Prostate gland (tissue), 2 donors: ENCODE measurements around the gene INSM1. TPM values are rescaled to one million over a fixed set of nuclear protein-coding genes. Genes with fewer than 3 reads are reported as not detected.

Experiments
- DNase-seq: peaks from one replicate; pipeline ENCODE4 v3.0.0-alpha.2; 2019; ENCODE audit warnings: low spot score
- H3K27ac ChIP-seq, 2 donors: fragments of 200-600 bp; sonication (generic); 2 replicates each; pipeline ENCODE4 v1.5.1; 2017 to 2019
- H3K27me3 ChIP-seq: fragments of 200-600 bp; sonication (generic); replicated peaks from 2 replicates; pipeline ENCODE4 v1.5.1; 2019; ENCODE audit not compliant: insufficient read depth
- H3K36me3 ChIP-seq, 2 donors: fragments of 200-600 bp; sonication (generic); 1 replicate in 1 of 2; 2 replicates in 1 of 2; pipeline versions ENCODE4 v1.5.1 to v1.8.1; 2017 to 2019
- H3K4me1 ChIP-seq: fragments of 200-600 bp; sonication (generic); replicated peaks from 2 replicates; pipeline ENCODE4 v1.5.1; 2019
- H3K4me3 ChIP-seq, 2 donors: fragments of 200-600 bp; sonication (generic); 2 replicates each; pipeline ENCODE4 v1.5.1; 2017 to 2019
- H3K9me3 ChIP-seq: fragments of 200-600 bp; sonication (generic); 2 replicates; pipeline ENCODE4 v1.5.1; 2017
- POLR2A ChIP-seq: fragments of 450-650 bp; IDR thresholded peaks from one replicate; pipeline ENCODE4 v1.6.1; 2016; ENCODE audit warnings: antibody characterized with exemption, mild to moderate bottlenecking
- POLR2AphosphoS5 ChIP-seq: sonication (generic); formaldehyde crosslinking; IDR thresholded peaks from one replicate; pipeline ENCODE4 v1.6.1; 2017; ENCODE audit warnings: antibody characterized with exemption
- WGBS: methylation state at CpG from one replicate; pipeline ENCODE4 v1.1.5; 2018; 5-methylcytosine and 5-hydroxymethylcytosine counted together
- intact Hi-C: fragments of 100-400 bp; cut with DNase I; formaldehyde crosslinking; loops from one replicate; pipeline ENCODE4 v1.14.2; 2022
- total RNA-seq, 2 donors: library from RNA; depleted of rRNA; stranded (reverse); fragments of >200 nt; gene quantifications; one replicate each; pipeline ENCODE4 v1.1.0, GENCODE V29; 2016
- TF ChIP-seq, protein P1 (sequence below), 4 experiments: fragments of 200-600 bp in 2 of 4; fragments of 450-650 bp in 2 of 4; sonication (generic) in 2 of 4; IDR thresholded peaks; 1 replicate in 3 of 4; 2 replicates in 1 of 4; pipeline ENCODE4 v1.5.1; 2016 to 2019; ENCODE audit warnings: antibody characterized with exemption in 4 of 4, mild to moderate bottlenecking in 2 of 4, moderate library complexity in 2 of 4

Gene INSM1, protein sequence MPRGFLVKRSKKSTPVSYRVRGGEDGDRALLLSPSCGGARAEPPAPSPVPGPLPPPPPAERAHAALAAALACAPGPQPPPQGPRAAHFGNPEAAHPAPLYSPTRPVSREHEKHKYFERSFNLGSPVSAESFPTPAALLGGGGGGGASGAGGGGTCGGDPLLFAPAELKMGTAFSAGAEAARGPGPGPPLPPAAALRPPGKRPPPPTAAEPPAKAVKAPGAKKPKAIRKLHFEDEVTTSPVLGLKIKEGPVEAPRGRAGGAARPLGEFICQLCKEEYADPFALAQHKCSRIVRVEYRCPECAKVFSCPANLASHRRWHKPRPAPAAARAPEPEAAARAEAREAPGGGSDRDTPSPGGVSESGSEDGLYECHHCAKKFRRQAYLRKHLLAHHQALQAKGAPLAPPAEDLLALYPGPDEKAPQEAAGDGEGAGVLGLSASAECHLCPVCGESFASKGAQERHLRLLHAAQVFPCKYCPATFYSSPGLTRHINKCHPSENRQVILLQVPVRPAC
- total RNA-seq = 1 to 10 TPM in 1 of 2 donors, under 1 TPM in 1; 0.82 to 1.5 TPM

DNA sequence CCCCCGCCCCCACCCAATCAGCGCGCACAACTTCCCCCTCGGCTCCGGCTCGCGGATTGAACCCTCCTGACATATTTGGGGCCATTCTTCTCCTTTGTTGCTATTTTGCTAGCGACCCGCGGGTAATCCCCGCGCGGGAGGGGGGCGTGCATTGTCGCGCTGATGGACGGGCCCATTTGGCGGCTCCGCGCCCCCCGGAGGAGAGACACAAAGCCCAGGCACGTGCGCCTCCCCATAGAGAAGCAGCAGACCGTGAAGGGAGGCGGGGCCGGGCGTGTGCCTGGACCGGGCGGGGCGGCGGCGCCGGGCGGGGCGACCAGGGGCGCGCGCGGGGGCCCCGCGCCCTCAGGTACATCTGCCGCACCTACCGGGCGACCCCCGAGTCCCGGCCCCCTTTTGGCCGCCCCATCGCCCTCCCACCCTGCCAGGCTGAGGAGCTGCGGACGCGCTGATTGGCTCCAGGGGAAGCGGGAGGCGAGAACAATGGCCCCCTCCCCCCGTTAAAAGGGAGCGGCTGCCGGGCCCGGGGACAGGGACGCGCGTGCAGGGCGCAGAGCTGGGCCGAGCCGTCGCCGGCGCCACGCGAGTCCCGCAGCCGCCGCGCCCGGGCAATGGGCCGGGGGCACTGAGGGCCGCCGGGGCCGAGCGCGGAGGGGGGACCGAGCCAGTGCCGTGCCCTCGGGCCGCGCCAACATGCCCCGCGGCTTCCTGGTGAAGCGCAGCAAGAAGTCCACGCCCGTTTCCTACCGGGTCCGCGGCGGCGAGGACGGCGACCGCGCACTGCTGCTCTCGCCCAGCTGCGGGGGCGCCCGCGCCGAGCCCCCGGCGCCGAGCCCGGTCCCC, at the start of gene INSM1:
Gene INSM1 (plus strand): TSS at position 530 of the 843 bp plus-strand sequence. CDS start 164 bp downstream, at position 694.
- Histone ChIP-seq H3K4me3 (peak within 1 kb of the TSS; percentile 8 to 21), H3K4me1 (peaks cover 10% of the 10 kb centered on the region), H3K27ac (no peak within 1 kb of the TSS), H3K9me3 (no peaks in the 10 kb centered on the region), H3K27me3 (peaks cover 62% of the 10 kb centered on the region), H3K36me3 (no peaks in the 10 kb centered on the region)
- intact Hi-C loops = no loop called here
- TF ChIP-seq, protein P1, sequence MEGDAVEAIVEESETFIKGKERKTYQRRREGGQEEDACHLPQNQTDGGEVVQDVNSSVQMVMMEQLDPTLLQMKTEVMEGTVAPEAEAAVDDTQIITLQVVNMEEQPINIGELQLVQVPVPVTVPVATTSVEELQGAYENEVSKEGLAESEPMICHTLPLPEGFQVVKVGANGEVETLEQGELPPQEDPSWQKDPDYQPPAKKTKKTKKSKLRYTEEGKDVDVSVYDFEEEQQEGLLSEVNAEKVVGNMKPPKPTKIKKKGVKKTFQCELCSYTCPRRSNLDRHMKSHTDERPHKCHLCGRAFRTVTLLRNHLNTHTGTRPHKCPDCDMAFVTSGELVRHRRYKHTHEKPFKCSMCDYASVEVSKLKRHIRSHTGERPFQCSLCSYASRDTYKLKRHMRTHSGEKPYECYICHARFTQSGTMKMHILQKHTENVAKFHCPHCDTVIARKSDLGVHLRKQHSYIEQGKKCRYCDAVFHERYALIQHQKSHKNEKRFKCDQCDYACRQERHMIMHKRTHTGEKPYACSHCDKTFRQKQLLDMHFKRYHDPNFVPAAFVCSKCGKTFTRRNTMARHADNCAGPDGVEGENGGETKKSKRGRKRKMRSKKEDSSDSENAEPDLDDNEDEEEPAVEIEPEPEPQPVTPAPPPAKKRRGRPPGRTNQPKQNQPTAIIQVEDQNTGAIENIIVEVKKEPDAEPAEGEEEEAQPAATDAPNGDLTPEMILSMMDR (IDR thresholded peaks at IDR 0.05) = no peak
- TF ChIP-seq POLR2A (no peak), POLR2AphosphoS5 (no peak)
- WGBS = 1% methylated on average over 35 of the region's 108 CpGs
- no peak for DNase-seq

DNA sequence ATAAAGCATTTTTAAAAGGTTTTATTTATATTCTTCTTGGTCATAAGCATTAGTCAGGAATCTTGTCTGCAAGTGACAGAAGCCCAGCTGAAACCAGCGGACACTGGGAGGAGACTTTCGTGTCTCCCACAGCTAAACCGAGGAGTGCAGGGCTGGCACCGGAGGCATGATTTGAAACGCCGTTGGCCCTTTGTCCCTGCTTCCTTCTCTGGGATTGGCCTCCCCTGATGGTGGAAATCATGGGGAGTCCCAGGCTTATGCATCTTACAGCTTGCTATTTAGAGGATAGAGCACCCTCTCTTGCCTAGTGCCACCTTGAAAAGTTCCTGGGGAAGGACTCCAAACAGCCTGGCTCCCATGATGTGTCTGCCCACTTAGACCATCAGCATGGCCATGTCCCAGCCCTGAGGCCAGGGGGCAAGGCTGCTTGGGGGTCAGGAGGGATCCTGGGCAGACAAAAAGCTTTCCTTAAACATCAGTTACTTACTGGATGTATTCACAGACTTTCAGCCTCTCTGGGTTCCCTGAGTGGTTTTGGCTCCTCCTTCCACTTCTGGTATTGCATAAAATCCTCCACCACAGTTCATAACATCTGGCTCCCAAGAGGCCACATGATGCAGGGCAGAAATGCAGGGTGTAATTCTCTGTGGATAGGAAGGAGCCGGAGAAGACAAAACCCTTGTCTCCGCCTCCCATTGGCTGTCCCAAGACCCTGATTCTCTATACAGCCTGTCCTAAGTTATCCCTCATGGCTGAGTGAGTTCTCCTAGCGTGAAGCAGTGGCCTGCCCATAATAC, 49.3 kb upstream of the INSM1 start:
- intact Hi-C loops = no loop called here
- H3K27ac ChIP-seq = no peak overlapping the region
- DNase-seq = no peak
- TF ChIP-seq, protein P1 (IDR thresholded peaks at IDR 0.05) = no peak
- no peaks in the 10 kb centered on the region for H3K27me3 ChIP-seq
- H3K9me3 ChIP-seq = no peaks in the 10 kb centered on the region
- 79% methylated on average over 9 of the region's 9 CpGs for WGBS
- H3K4me1 ChIP-seq = no peaks in the 10 kb centered on the region
- no peak overlapping the region for H3K4me3 ChIP-seq
- H3K36me3 ChIP-seq = no peaks in the 10 kb centered on the region

DNA sequence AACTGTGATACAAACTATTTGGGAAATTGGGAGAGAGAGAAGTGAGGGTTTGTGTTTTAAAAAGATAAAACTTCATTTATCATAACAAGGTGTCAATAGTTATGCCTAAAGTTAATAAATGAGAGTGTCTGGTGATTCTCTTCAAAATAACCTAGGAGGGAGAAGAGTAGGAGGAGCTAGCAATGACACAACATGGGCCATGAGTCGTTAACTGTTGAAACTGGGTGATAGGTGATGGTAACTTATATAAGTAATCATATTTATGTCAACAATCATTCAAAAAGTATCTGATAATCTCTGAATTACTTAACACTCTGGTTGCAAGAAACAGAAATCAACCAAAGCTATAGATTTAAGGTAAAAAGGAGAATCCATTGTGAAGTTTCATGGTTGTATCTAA, 46.8 kb upstream of the INSM1 start:
- no peak overlapping the region for H3K27ac ChIP-seq
- no peak for TF ChIP-seq POLR2A
- no peak for TF ChIP-seq POLR2AphosphoS5
- TF ChIP-seq, protein P1 (IDR thresholded peaks at IDR 0.05) = no peak
- no peaks in the 10 kb centered on the region for H3K27me3 ChIP-seq
- intact Hi-C loops = no loop called here
- H3K4me1 ChIP-seq = no peaks in the 10 kb centered on the region
- no peak overlapping the region for H3K4me3 ChIP-seq
- WGBS = 89% methylated on average over 1 of the region's 1 CpG
- no peak for DNase-seq
- H3K9me3 ChIP-seq = no peaks in the 10 kb centered on the region
- H3K36me3 ChIP-seq = no peaks in the 10 kb centered on the region

DNA sequence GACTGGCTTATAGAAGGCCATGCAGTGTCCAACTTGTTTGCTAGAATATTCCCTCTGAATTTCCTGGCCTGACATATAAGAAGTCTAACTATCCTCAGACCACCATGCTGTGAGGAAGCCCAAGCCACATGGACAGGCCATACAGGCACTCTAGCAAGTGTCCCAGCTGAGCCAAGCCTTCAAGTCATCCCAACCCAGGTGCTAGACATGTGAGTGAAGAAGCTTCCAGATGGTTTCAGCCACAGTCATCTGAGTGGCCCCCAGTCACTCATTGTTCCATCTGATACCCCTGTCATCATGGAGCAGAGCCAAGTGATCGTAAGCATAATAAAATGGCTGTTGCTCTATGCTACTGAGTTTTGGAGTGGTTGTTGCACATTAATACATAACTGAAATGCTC, 46.0 kb upstream of the INSM1 start:
- WGBS = 94% methylated on average over 1 of the region's 1 CpG
- DNase-seq = no peak
- Histone ChIP-seq H3K27ac (no peak overlapping the region), H3K36me3 (no peaks in the 10 kb centered on the region), H3K27me3 (no peaks in the 10 kb centered on the region), H3K4me1 (no peaks in the 10 kb centered on the region), H3K9me3 (no peaks in the 10 kb centered on the region), H3K4me3 (no peak overlapping the region)
- TF ChIP-seq POLR2A = no peak
- TF ChIP-seq, protein P1 (IDR thresholded peaks at IDR 0.05) = no peak
- TF ChIP-seq POLR2AphosphoS5 = no peak
- intact Hi-C loops = no loop called here
